GM21367 (cell line): ENCODE data around the gene HMCN2.
"Not testable (repeated sequence)": the region's sequence is repeated elsewhere in the genome, so short reads cannot be mapped to it uniquely, and the experiment has no call there.

Experiments
- ATAC-seq: cut with Tn5 transposase; IDR thresholded peaks from one replicate; pipeline ENCODE4 v1.9.1; 2021; ENCODE audit not compliant: unreplicated experiment

HMCN2 gene

DNA sequence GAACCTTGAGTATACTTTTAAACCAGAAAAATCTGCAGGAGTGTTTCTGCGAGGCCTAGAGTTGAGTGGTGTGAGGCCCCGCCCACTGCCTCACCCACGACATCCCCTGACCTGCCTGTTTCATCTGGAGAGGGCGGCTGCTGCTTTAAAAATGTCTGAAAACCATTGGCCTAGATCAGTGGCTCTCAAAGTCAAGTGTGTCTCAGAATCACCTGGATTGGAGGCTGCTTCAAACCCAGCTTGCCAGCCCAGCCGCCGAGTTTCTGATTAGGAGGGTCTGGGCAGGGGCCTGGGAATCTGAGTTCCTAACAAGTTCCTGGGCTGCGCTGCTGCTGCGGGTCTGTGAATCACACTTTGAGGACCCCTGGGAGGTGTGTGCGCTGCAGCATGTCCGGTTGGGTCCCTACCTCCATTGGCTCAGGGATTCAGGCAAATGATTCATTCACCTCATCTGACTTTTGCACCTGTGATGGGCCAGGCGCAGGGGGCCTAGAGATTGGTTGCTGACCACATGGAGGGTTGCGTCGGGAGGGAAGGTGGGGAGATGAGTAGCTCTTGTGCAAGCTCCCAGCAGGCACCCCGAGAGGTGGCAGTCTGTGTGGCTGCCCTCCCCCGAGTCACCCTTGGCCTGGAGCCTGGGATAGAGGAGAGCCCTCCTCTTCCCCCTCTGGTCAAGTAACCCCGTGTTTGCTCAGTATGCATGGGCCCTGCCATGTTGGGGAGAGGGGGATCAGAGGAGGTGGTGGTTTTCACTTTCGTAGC is 27.6 kb upstream of the HMCN2 start:
- no peak for ATAC-seq

- peak; percentile 8 for ATAC-seq
These were observed 26.2 kb upstream of the HMCN2 start for GRCh38 chr9:130239363-130239695.

DNA sequence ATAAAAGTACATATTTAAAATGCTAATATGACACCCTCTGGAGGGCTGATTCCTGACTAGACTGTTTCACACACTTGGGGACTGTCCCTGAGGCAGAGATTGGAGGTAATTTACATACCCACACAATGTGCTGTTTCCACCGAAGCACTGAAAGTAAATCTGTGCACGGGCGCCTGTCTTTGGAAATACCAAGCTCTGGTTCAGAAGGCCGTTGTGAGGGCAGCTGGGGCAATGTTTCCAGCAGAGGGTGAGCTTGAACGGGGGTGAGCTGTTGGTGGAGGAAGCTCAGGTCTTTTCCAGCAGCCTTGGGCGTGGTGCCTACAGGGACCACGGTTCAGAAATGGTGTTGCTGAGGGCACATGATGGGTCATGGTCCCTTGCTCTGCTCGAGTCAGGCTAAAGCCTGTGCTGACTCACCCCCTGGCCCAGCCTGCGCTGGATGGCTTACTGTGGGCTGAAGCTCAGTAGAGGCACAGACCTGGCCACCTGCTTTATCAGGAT is 25.8 kb upstream of the HMCN2 start:
- peak; percentile 49 for ATAC-seq

- ATAC-seq, result no peak
These were observed 25.0 kb upstream of the HMCN2 start for GRCh38 chr9:130240410-130241197.

DNA sequence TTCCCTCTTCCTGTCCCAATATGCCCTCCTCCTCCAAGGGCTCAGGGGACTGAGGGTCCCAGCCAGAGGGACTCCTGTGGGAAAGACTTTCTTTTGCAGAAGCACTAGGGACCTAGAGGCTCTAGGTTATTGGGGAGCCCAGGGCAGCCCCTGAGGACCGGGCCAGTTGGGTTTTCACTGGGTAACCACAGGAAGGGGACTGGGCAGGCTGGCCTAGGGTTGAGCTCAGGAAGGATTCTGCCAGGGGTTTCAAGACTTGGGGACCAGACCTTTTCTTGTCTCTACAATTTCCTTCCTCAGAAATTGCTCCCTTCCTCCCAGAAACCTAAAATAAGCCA is 24.4 kb upstream of the HMCN2 start:
- ATAC-seq, result no peak

DNA sequence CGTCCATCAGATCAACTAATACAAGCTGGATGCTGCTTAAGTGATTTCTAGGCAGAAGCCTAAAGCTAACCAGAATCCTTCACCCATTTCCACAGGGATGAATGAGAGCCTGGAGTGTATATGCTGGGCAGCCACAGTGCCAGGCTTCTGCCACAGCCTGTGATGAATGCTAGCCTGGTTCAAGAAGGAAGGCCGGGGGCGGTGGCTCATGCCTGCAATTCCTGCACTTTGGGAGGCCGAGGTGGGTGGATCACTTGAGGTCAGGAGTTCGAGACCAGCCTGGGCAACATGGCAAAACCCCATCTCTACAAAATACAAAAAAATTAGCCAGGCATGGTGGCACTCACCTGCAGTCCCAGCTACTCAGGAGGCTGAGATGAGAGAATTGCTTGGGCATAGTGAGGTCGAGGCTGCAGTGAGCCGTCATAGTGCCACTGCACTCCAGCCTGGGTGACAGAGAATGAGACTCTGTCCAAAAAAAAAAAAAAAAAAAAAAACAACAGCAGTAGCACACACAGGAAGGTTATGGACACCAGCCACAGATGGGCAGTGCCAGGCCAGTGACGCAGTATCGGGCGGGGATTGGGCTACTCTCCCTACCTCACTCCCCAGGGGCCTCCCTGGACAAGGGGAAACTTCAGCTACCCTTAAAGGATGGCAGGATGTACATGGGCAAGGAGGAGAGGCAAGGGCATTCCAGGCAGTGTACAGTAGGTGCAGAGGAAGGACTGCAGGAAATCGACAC is 23.1 kb upstream of the HMCN2 start:
- no peak for ATAC-seq

DNA sequence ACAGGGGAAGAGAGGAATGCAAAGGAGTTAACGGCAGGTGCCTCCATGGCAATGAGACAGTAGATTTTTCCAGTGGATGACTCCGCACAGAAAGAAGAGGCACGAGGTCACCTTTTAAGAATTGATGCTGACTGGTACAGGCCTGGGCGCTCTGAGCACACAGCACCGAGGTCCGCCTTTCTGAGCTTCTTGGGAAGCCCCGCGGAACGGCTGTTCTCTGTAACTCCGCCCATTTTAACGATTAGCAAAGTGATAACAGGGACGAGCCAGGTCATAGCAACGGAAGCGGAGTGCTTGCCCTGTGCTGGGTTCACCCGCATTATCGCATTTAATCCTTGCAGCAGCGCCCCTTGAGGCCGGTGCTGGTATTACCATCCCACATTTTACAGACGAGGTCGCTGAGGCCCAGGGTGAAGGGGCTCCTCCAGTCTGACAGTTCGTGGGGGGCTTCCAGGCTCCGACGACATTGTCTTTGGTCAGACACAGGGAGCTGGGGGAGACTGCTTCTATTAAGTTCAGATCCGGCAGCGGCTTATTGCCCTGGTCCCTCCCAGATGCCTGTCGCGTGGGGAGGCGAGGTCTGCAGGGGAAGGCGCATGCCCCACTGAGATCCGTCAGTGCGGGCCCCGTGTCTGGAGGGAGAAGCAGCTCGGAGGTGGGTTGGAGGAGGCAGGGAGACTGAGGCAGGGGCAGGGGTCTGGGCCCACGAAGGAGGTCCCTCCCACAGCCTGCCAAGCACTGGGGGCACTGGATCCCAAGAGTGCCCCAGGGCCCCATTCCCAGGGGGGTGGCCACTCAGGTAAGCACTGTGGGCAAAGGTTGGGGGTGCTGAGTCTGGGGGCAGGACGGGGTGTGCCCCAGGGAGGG is 22.3 kb upstream of the HMCN2 start:
- ATAC-seq, result no peak

DNA sequence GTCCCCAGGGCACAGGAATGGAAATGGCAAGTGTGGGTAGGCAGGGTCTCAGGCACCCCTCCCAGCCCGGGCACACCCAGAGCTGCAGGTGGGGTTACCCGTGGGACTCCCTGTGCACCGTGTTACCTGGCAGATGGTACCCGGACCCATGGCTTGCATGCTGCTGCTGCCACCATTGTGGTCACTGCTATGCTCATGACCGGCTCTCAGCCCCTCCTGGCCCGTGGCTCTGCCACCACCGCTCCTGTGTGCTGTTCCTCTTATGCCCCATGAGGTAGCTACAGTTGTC is 21.7 kb upstream of the HMCN2 start:
- ATAC-seq, result no peak

DNA sequence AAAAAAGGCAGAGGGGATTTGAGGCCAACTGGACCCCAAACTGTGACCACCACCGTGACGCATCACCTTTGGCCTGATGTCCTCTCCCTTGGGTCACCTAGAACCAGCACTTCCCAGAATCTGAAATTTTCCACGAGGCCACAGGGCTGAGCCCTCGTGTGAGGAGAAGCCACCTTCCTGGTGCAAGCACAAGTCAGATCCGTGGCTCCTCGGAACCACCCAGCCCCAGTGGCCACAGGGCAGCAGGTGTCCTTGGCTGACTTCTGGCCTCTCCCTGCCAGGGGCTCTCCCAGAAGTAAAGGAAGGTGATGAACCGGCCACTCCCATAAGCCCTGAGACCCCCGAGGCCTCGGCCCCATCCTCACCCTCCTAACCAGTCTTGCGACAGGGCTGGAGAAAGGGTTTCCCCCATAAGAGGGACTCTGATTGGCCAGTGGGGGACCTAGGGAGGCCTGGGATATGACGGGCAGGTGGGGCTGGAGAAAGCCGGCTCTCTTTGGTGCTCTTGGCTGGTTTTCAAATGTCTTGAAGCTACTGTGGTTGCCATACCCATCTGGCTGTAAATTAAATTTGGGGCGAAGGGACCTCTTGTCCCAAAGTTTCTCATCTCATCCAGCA is 20.9 kb upstream of the HMCN2 start:
- ATAC-seq, result no peak

- ATAC-seq, result no peak
These were observed 20.1 kb upstream of the HMCN2 start for GRCh38 chr9:130245474-130245873.

GRCh38 chr9:130246126-130246525 is 19.4 kb upstream of the HMCN2 start:
- ATAC-seq, result no peak

DNA sequence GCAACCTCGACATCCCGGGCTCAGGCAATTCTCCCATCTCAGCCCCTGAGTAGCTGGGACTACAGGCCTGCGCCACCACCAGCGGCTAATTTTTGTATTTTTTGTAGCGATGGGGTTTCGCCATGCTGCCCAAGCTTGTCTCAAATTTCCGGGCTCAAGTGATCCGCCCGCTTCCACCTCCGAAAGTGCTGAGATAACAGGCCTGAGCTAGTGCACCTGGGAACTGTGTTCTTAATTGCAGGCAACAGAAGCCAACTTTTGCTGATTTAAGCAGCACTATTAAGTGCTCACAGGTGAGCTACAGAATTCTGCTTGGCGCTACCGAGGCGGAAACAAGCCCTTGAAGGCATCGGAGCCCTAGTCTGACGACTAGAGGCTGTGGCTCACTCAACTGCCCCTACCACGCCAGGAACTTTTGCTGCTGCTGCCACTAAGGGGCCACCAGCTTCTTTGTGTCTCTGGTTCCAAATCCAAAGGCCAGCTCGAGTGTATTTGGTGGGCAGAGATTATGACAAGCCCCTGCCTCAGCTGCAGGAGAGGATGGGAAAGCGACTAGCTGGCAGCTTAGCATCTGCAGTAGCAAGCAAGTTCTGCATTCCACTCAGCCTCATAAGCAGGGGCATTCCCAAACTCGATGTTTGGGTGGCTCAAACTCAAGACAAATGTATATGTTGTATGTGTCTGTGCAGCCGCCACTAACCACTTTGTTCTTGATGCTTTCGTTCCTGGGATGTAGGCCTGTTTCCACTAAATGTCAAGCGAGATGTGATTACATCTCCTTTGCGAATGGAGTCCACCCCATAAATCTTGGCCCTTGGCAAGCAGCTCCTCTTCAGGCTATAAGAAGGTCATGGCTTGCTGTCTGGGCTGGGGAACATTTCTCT is 10.6 kb upstream of the HMCN2 start:
- ATAC-seq, result no peak

DNA sequence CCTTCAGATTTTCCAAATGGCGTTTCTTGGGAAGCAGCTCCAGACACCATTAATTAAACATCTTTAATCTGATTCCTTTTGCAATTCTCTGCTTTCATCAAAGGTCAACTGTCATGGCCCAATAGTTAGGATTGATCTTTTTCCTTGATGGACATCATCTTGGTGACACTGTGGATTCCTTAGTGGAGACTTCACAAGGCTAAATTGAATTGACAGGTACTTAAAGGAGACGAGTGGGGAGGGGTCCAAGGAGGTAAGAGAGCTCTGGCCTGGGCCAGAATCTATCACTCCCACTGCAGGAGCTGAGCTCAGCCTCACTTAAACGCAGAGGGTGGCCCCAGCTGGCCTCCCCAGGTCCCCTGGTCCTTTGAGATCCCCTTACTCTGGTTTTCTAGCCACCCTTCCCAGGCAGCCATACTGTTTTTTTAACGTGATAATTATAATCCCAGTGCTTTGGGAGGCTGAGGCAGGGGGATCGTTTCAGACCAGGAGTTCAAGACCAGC is 9.9 kb upstream of the HMCN2 start:
- ATAC-seq, result no peak

- ATAC-seq, result no peak
These were observed 8.9 kb upstream of the HMCN2 start for GRCh38 chr9:130256644-130257043.

DNA sequence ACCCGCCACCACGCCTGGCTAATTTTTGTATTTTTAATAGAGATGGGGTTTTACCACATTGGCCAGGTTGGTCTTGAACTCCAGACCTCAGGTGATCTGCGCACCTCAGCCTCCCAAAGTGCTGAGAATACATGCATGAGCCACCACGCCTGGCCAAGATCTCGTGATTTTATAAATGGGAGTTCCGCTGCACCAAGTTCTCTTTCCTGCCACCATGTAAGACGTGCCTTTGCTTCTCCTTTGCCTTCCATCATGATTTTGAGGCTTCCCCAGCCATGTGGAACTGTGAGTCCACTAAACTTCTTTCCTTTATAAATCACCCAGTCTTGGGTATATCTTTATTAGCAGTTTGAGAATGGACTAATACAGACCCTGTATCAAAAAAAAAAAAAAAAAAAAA is 7.4 kb upstream of the HMCN2 start:
- not testable (repeated sequence) for ATAC-seq

DNA sequence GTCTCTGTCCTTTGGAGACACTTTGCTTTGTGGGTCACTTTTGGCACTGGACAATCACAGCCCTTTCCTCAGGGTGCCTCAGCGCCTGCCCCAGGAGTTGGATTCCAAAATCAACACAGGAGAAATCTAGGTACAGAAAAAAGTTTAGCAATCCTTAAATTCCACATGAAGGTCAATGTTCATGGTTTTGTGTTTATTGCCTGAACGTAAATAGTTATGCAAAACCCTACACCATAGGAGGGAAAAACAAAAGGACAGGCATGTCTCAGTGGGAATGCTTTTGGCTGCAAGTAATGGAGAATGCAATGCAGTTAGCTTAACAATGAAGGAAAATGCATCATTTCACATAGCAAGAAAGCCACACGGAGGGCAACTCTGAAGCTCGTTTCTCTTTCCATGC is 6.5 kb upstream of the HMCN2 start:
- ATAC-seq, result no peak

DNA sequence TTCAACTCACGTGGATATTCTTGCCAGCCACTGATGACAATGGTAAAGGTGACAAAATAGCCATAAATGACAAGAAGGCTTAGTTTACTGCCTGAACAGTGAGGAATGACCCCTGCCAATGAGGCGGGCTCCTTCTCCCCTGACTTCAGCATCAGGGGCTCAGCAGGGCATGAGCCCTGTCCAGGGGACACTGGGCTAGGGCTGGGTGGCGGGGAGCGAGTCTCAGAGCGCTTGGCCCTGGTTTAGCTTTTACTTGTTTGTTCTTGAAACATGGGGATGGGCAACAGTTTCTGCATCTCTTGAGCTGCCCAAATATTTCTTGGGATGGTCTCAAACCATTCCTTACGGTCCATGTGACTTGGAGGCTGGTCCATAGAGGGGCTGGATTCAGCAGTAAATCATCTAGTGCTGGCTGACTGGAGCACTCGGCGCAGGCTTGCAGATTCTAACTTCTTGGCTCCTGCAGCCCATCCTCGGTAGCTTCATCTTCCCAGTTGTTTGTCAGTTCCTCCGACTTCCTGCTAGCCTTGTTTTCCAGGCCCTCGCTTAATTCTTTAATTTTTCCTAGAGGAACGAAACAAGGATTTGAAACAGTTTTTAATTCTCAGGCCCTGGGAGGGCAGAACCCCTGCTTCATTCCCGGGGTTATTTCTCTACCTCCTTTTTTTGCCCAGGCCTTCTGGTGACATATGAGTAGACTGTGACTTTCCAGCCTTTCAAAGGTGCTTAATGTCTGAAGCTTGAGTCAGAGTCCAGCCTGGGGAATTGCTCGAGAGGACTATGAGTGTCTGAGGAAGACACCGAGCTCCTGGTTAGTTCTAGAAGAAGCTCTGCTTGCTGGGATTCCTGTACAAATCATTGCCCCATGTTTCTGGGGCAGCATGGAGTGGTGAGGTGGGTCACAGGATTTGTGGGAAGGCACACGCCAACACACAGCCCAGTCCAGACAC is 4.5 kb upstream of the HMCN2 start:
- ATAC-seq, result no peak

- no peak for ATAC-seq
These were observed 3.4 kb upstream of the HMCN2 start for GRCh38 chr9:130262061-130262745.
